Kidney epithelial cell (primary cell): Measurements from ENCODE around the gene BPIFA2. TPM values are rescaled to one million over a fixed set of nuclear protein-coding genes. Genes with fewer than 3 reads are reported as not detected.

Source experiments
- DNase-seq: peaks from one replicate; pipeline ENCODE4 v3.0.0-alpha.2; 2010; ENCODE audit warnings: low read depth
- H3K27me3 ChIP-seq: 2 replicates; pipeline ENCODE4 v1.6.0; 2011; ENCODE audit warnings: low read length; ENCODE audit not compliant: control insufficient read depth, insufficient read depth
- H3K36me3 ChIP-seq: 2 replicates; pipeline ENCODE4 v1.5.1; 2011; ENCODE audit warnings: low read length; ENCODE audit not compliant: control insufficient read depth, insufficient read depth
- H3K4me3 ChIP-seq: 2 replicates; pipeline ENCODE4 v1.5.1; 2011; ENCODE audit warnings: low read depth, mild to moderate bottlenecking, control low read depth, low read length
- CTCF ChIP-seq: IDR thresholded peaks from 2 replicates; pipeline ENCODE4 v1.5.1; 2011; ENCODE audit warnings: mild to moderate bottlenecking, moderate library complexity, low read length, control low read depth, inconsistent platforms; ENCODE audit not compliant: insufficient read depth, poor library complexity, severe bottlenecking
- total RNA-seq: library from RNA; depleted of rRNA; stranded (reverse); fragments of >200 nt; gene quantifications from 2 replicates; pipeline ENCODE4 v1.2.3, GENCODE V29; 2015

The BPIFA2 gene
- total RNA-seq, 1 donor from 2014 or later = not detected

GRCh38 chr20:33148040-33148439, 19.9 kb upstream of the BPIFA2 start:
- H3K4me3 ChIP-seq = no peak overlapping the region
- no peaks in the 10 kb centered on the region for H3K27me3 ChIP-seq
- no peak for TF ChIP-seq CTCF
- no peaks in the 10 kb centered on the region for H3K36me3 ChIP-seq
- no peak for DNase-seq

DNA sequence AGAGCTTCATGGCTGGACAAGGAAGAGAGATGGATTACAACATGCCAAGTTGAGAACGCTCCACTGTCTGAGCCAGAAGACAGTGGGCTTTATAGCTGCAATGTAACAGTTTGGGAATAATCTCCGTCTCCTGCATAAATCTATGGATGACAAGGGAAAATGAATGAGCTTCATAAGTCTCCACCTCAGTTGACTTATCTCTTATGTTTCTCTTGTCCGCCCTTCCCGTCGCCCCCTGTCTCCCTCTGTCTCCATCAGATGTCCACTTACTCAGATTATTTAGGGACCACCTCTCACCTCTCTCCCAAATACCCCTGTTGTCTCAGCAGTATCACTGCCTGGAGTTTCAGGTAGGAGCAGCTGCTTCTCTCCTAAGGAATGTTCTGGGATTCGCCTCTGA, 13.7 kb upstream of the BPIFA2 start:
- TF ChIP-seq CTCF = no peak
- no peaks in the 10 kb centered on the region for H3K36me3 ChIP-seq
- DNase-seq = no peak
- H3K27me3 ChIP-seq = no peaks in the 10 kb centered on the region
- H3K4me3 ChIP-seq = no peak overlapping the region

GRCh38 chr20:33158637-33159385, 9.1 kb upstream of the BPIFA2 start:
- no peak for TF ChIP-seq CTCF
- no peak for DNase-seq
- H3K4me3 ChIP-seq = no peak overlapping the region
- no peaks in the 10 kb centered on the region for H3K27me3 ChIP-seq
- no peaks in the 10 kb centered on the region for H3K36me3 ChIP-seq

DNA sequence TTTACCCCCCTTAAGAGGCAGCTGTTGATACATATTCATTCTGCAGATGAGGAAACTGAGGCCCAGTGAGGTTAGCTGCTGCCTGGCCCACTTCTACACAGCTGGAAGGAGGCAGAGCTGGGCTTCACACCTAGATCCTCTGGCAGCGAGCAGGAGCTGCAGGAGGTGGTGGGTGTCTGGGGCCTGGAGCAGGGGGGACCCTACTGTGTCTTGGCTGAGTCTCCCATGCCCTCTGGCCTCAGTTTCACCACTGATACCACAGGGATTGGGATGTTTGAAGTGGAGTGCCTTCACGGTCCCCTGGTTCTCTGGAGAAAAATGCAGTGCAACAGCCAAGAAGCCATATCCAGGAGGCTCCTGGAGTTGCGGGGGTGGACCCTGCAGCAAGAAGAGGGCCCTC, 8.2 kb upstream of the BPIFA2 start:
- TF ChIP-seq CTCF = no peak

GRCh38 chr20:33160681-33161080, 7.3 kb upstream of the BPIFA2 start:
- DNase-seq = no peak
- H3K36me3 ChIP-seq = no peaks in the 10 kb centered on the region
- TF ChIP-seq CTCF = no peak
- no peak overlapping the region for H3K4me3 ChIP-seq
- no peaks in the 10 kb centered on the region for H3K27me3 ChIP-seq

More for the DNA sequence above, 8.2 kb upstream of the BPIFA2 start:
- Histone ChIP-seq H3K4me3 (no peak overlapping the region), H3K27me3 (no peaks in the 10 kb centered on the region), H3K36me3 (no peaks in the 10 kb centered on the region)
- no peak for DNase-seq

DNA sequence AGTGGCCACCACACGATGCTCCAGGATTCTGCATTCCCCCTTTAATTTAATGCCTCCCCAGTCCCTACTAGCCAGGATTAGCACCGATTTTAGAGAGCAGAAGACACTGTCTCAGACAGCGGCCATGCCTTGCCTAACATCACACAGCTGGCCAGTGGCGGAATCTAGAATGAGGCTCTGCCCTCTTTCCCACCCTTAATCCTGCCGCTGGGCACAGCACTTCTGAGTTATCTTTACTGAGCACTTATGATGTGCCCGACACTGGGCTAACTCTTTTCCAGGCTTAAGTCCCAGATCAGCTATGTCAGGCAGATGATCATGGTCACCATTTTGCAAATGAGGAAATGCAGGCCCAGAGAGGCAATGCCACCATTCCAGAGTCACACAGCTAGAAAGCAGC, 5.6 kb upstream of the BPIFA2 start:
- Histone ChIP-seq H3K4me3 (no peak overlapping the region), H3K36me3 (no peaks in the 10 kb centered on the region), H3K27me3 (no peaks in the 10 kb centered on the region)
- TF ChIP-seq CTCF = no peak
- no peak for DNase-seq
